Breast epithelium (tissue), 3 donors: ENCODE data around the gene SEL1L3.

Source experiments
- CTCF ChIP-seq, 3 donors: fragments of 450-650 bp; IDR thresholded peaks; one replicate each; pipeline ENCODE4 v1.5.1; 2016 to 2017; ENCODE audit warnings: antibody characterized with exemption in 3 of 3, mild to moderate bottlenecking in 3 of 3, moderate library complexity in 3 of 3
- POLR2AphosphoS5 ChIP-seq, 3 donors: sonication (generic); formaldehyde crosslinking; IDR thresholded peaks; one replicate each; pipeline ENCODE4 v1.6.1; 2017; ENCODE audit warnings: antibody characterized with exemption in 3 of 3

- TF ChIP-seq POLR2AphosphoS5 (IDR thresholded peaks at IDR 0.05) = no peak
- TF ChIP-seq CTCF (IDR thresholded peaks at IDR 0.05) = no peak
Measured at GRCh38 chr4:25839687-25840086, 23.1 kb downstream of the SEL1L3 start.
